SJCRH30 (cell line): ENCODE data around the gene PI4K2A. TPM values are rescaled to one million over a fixed set of nuclear protein-coding genes. Genes with fewer than 3 reads are reported as not detected.

Experiments
- DNase-seq, 2 experiments: peaks; one replicate each; pipeline ENCODE4 v3.0.0-alpha.2; 2015 to 2020
- H3K27ac ChIP-seq: fragments of 250-450 bp; sonication (Bioruptor Pico); 2 replicates; pipeline ENCODE4 v1.5.1; 2020; ENCODE audit warnings: mild to moderate bottlenecking, moderate library complexity
- H3K27me3 ChIP-seq: fragments of 250-450 bp; sonication (Bioruptor Pico); 2 replicates; pipeline ENCODE4 v1.5.1; 2020; ENCODE audit warnings: mild to moderate bottlenecking, moderate library complexity
- H3K36me3 ChIP-seq: fragments of 250-450 bp; sonication (Bioruptor Pico); 2 replicates; pipeline ENCODE4 v1.5.1; 2020; ENCODE audit warnings: mild to moderate bottlenecking, moderate library complexity
- H3K4me1 ChIP-seq: fragments of 250-450 bp; sonication (Bioruptor Pico); 2 replicates; pipeline ENCODE4 v1.5.1; 2020; ENCODE audit warnings: mild to moderate bottlenecking, moderate library complexity
- H3K4me3 ChIP-seq: fragments of 250-450 bp; sonication (Bioruptor Pico); 2 replicates; pipeline ENCODE4 v1.5.1; 2020; ENCODE audit warnings: mild to moderate bottlenecking, moderate library complexity
- H3K9me3 ChIP-seq: fragments of 250-450 bp; sonication (Bioruptor Pico); replicated peaks from 2 replicates; pipeline ENCODE4 v1.5.1; 2020; ENCODE audit warnings: mild to moderate bottlenecking, moderate library complexity
- total RNA-seq: library from RNA; depleted of rRNA; stranded (reverse); fragments of >200 nt; shearing (Covaris generic); gene quantifications from 2 replicates; pipeline ENCODE4 v1.2.3, GENCODE V29; 2014; rRNA removed

The PI4K2A gene
- 19.4 and 20.1 TPM in 2 replicates for total RNA-seq

DNA sequence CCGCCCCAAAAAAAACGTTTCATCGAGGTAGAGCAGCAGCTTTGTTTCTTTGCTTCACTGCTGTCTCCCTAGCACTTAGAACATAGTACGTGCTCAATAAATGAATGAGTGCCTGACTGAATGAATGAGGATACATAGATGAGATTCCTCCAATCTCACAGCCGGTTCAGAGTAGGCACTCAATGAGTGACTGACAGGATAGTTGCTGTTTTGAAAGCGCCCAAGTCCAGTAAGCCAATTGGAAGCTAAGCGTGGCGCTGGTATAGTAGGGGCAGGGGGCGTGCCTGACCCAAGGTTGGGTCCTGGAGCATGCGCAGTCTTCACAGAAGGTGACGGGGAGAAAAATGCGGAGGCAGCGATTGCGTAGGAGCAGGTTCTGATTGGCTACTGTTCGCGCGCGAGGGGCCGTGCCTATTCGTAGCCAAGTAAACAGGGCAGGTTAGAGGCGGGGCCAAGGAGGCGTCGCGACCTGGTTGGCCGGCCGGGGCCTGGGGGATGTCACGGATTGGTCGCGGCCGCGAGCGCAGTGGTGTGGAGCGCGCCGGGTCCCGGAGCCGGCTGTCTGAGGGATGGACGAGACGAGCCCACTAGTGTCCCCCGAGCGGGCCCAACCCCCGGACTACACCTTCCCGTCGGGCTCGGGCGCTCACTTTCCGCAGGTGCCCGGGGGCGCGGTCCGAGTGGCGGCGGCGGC lies at the start of gene PI4K2A:
Gene PI4K2A (plus strand): TSS at position 498 of the 694 bp plus-strand sequence. CDS start 72 bp downstream, at position 570.
- Histone ChIP-seq H3K36me3 (peaks cover 12% of the 10 kb centered on the region), H3K9me3 (no peaks in the 10 kb centered on the region), H3K4me3 (peak within 1 kb of the TSS; percentile 67), H3K27me3 (no peaks in the 10 kb centered on the region), H3K27ac (no peak within 1 kb of the TSS), H3K4me1 (peaks cover 5% of the 10 kb centered on the region)
- peak; percentile 100 for DNase-seq

- Histone ChIP-seq H3K27me3 (no peaks in the 10 kb centered on the region), H3K4me3 (no peak overlapping the region), H3K36me3 (no peaks in the 10 kb centered on the region), H3K9me3 (no peaks in the 10 kb centered on the region), H3K27ac (no peak overlapping the region), H3K4me1 (peaks cover 29% of the 10 kb centered on the region)
- peak; percentile 38 to 70 for DNase-seq
Observed at GRCh38 chr10:97590748-97591495, 49.5 kb upstream of the PI4K2A start.

DNA sequence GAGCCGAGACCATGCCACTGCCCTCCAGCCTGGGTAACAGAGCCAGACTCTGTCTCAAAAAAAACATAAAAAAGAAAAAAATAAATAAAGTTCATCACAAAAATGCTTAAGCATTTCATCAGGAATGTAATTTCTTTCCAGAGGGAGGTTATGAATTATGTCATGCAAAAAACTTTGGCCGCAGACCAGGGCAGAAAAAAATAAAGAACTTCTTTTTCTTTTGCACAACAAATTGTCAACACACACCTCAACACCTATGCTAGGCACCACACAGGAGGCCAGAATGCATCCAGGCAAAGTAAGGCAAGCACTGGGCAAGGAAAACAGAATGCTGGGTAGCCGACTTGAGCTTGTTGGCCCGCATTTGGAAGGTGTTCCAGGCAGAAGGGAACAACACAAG lies 47.0 kb upstream of the PI4K2A start:
- no peaks in the 10 kb centered on the region for H3K9me3 ChIP-seq
- no peak for DNase-seq
- no peaks in the 10 kb centered on the region for H3K27me3 ChIP-seq
- H3K36me3 ChIP-seq, result no peaks in the 10 kb centered on the region
- peaks cover 31% of the 10 kb centered on the region for H3K4me1 ChIP-seq
- no peak overlapping the region for H3K27ac ChIP-seq
- no peak overlapping the region for H3K4me3 ChIP-seq

DNA sequence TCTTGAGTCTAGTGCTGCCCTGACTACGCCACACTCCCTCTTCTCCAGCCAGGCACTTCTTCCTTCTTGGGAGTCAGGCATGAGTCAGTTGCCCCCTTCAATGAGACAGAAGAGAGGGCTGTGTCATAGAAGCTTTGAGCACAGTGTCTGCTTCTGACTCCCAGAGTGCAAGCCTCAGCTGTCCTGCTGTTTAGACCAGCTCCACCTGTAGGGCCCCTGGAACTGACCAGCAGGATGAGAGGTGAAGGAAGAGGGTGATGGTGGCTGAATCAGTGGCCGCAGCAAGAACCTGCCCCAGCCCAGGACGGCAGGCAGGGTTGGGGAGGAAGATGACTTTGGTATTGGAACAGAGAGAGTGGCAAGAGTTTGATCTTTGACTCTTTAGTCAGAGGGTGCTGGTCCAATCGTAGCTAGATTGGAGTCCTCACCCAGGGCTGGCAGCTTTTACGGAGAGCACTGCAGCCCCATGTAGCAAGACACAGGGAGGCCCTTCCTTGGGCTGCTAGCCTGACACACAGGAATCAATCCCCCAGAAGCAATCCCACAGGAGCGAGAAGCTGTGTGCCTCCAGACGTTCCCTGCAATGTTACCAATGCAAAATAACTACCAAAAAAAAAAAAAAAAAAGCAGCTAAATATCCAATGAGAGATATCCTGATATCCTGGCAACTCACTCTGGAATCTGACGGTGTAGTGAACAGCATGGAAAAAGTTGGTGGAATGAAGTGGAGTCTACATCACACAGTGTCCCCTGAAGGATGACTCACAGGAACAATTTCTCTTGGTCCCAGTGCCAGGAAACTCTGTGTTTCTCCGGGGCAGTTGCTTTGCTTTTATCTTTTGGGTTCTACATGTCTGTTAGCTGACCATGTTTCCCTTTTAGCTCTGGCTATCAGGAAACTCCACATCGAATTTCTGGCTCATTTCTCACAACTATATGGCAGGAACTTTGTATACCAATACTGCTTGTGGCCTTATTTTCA lies 44.1 kb upstream of the PI4K2A start:
- H3K4me3 ChIP-seq, result no peak overlapping the region
- no peaks in the 10 kb centered on the region for H3K36me3 ChIP-seq
- H3K27ac ChIP-seq, result no peak overlapping the region
- peak in 1 of 2 experiments; percentile 29 for DNase-seq
- no peaks in the 10 kb centered on the region for H3K27me3 ChIP-seq
- H3K4me1 ChIP-seq, result peaks cover 4% of the 10 kb centered on the region
- H3K9me3 ChIP-seq, result no peaks in the 10 kb centered on the region

- no peaks in the 10 kb centered on the region for H3K27me3 ChIP-seq
- H3K4me3 ChIP-seq, result no peak overlapping the region
- H3K9me3 ChIP-seq, result no peaks in the 10 kb centered on the region
- no peaks in the 10 kb centered on the region for H3K36me3 ChIP-seq
- H3K27ac ChIP-seq, result no peak overlapping the region
- DNase-seq, result no peak
- H3K4me1 ChIP-seq, result peaks cover 4% of the 10 kb centered on the region; the same call in 1 of the 2 replicates
Observed at GRCh38 chr10:97597778-97598177, 42.7 kb upstream of the PI4K2A start.

DNA sequence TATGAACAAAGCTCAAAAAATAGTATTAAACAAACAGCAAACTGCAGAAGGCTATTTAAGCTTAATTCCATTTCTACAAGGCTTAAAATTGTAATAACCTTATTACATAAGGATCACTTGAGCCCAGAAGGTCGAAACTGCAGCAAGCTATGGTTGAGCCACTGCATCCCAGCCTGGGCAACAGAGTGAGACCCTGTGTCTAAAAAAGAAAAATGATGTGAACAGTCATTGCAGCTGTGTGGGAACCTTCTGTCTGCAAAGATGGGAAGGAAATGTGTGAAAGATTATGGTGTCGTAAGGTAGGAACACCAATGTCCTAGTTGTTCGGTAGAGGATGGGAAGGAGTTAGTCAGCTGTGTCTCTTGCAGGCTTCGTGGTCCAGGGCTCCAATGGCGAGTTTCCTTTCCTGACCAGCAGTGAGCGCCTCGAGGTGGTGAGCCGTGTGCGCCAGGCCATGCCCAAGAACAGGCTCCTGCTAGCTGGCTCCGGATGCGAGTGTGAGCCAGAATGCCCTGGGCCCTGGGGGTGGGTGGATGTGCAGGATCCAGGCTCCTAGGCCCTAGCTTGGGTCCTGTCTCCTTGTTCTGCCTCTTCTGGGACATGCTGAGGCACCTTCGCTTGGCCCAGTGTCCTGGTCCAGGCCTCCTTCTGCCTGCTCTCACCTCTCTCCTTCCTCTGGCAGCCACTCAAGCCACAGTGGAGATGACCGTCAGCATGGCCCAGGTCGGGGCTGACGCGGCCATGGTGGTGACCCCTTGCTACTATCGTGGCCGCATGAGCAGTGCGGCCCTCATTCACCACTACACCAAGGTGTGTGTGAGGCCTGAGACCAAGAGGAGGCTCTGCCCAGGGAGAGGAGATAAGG lies 41.8 kb upstream of the PI4K2A start:
- Histone ChIP-seq H3K4me1 (peaks cover 4% of the 10 kb centered on the region; the same call in 1 of the 2 replicates), H3K9me3 (no peaks in the 10 kb centered on the region), H3K36me3 (no peaks in the 10 kb centered on the region), H3K27me3 (no peaks in the 10 kb centered on the region), H3K27ac (no peak overlapping the region), H3K4me3 (no peak overlapping the region)
- DNase-seq, result no peak

DNA sequence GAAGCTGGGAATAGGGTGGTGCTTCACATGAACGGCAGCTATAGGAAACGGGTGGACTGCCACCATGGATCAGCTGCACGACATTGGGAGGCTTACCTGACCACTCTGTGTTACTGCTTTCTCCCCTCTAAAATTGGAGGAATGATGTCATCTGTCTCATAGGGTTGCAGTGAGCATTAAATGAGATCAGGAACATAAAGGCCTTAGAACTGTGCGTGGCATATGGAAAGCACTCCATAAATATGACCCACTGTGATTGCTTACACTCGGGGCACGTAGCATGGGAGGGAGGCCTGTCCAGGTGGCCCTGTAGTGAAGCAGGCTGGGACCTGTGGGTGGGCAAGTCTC lies 41.2 kb upstream of the PI4K2A start:
- Histone ChIP-seq H3K9me3 (no peaks in the 10 kb centered on the region), H3K27ac (no peak overlapping the region), H3K4me3 (no peak overlapping the region), H3K27me3 (no peaks in the 10 kb centered on the region), H3K4me1 (peaks cover 4% of the 10 kb centered on the region; the same call in 1 of the 2 replicates), H3K36me3 (no peaks in the 10 kb centered on the region)
- no peak for DNase-seq

GRCh38 chr10:97600616-97601015 lies 39.9 kb upstream of the PI4K2A start:
- no peaks in the 10 kb centered on the region for H3K36me3 ChIP-seq
- H3K27ac ChIP-seq, result no peak overlapping the region

GRCh38 chr10:97601268-97602215 lies 38.9 kb upstream of the PI4K2A start:
- no peaks in the 10 kb centered on the region for H3K9me3 ChIP-seq
- no peak overlapping the region for H3K27ac ChIP-seq
- H3K36me3 ChIP-seq, result no peaks in the 10 kb centered on the region
- no peaks in the 10 kb centered on the region for H3K27me3 ChIP-seq
- DNase-seq, result no peak
- no peak overlapping the region for H3K4me3 ChIP-seq
- peaks cover 4% of the 10 kb centered on the region; the same call in 1 of the 2 replicates for H3K4me1 ChIP-seq

More at GRCh38 chr10:97600616-97601015, 39.9 kb upstream of the PI4K2A start:
- no peaks in the 10 kb centered on the region for H3K9me3 ChIP-seq
- H3K27me3 ChIP-seq, result no peaks in the 10 kb centered on the region
- no peak overlapping the region for H3K4me3 ChIP-seq
- peaks cover 4% of the 10 kb centered on the region; the same call in 1 of the 2 replicates for H3K4me1 ChIP-seq
- no peak for DNase-seq

- H3K27ac ChIP-seq, result no peak overlapping the region
- H3K9me3 ChIP-seq, result no peaks in the 10 kb centered on the region
- no peaks in the 10 kb centered on the region for H3K27me3 ChIP-seq
- peaks cover 14% of the 10 kb centered on the region for H3K4me1 ChIP-seq
- H3K4me3 ChIP-seq, result no peak overlapping the region
- H3K36me3 ChIP-seq, result no peaks in the 10 kb centered on the region
- DNase-seq, result no peak
Observed at GRCh38 chr10:97607095-97607636, 33.3 kb upstream of the PI4K2A start.

- H3K9me3 ChIP-seq, result no peaks in the 10 kb centered on the region
- no peaks in the 10 kb centered on the region for H3K27me3 ChIP-seq
- H3K4me3 ChIP-seq, result no peak overlapping the region
- DNase-seq, result peak; percentile 60 to 76
- no peaks in the 10 kb centered on the region for H3K36me3 ChIP-seq
- H3K27ac ChIP-seq, result no peak overlapping the region
- peaks cover 14% of the 10 kb centered on the region for H3K4me1 ChIP-seq
Observed at GRCh38 chr10:97608991-97609561, 31.4 kb upstream of the PI4K2A start.

DNA sequence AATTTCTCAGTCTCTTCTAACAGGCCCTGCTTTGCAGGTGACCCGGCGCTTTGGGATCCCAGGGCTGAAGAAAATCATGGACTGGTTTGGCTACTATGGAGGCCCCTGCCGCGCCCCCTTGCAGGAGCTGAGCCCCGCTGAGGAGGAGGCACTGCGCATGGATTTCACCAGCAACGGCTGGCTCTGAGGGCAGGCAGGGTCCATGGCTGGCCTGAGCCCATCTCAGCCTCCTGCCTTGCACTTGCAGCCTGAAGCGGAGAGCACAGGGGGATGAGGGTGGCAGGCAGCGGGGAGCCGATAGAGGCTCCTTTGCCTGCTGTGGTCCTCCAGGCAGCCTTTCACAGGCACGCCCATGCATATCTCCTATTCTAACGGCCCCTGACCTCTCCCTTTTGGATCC lies 29.0 kb upstream of the PI4K2A start:
- Histone ChIP-seq H3K27ac (no peak overlapping the region), H3K36me3 (no peaks in the 10 kb centered on the region), H3K4me1 (peaks cover 14% of the 10 kb centered on the region), H3K27me3 (no peaks in the 10 kb centered on the region), H3K9me3 (no peaks in the 10 kb centered on the region), H3K4me3 (no peak overlapping the region)
- DNase-seq, result no peak
